Measurements from ENCODE around the gene HADHB.

GRCh38 chr2:26197516-26197915 is 47.2 kb upstream of the HADHB start:
- TF ChIP-seq CTCF (IDR thresholded peaks at IDR 0.05) (no peak), EP300 (IDR thresholded peaks at IDR 0.05) (no peak), POLR2AphosphoS5 (IDR thresholded peaks at IDR 0.05) (no peak), POLR2A (IDR thresholded peaks at IDR 0.05) (no peak)
